A673 (cell line): ENCODE measurements around the gene UGGT2.

Source experiments
- EZH2 ChIP-seq: fragments of 200-600 bp; sonication (generic); IDR thresholded peaks from 2 replicates; pipeline ENCODE4 v1.6.1; 2017; ENCODE audit warnings: borderline replicate concordance, low read depth, mild to moderate bottlenecking, mixed read lengths, antibody characterized with exemption, low read length; ENCODE audit not compliant: poor library complexity, severe bottlenecking
- TF ChIP-seq, protein P1 (sequence below): fragments of 300-800, 200-600 bp; sonication (generic); conservative IDR thresholded peaks from 2 replicates; pipeline ENCODE4 v1.5.1; 2017; ENCODE audit warnings: low read depth, mild to moderate bottlenecking, antibody characterized with exemption, low read length, moderate library complexity, mixed read lengths

DNA sequence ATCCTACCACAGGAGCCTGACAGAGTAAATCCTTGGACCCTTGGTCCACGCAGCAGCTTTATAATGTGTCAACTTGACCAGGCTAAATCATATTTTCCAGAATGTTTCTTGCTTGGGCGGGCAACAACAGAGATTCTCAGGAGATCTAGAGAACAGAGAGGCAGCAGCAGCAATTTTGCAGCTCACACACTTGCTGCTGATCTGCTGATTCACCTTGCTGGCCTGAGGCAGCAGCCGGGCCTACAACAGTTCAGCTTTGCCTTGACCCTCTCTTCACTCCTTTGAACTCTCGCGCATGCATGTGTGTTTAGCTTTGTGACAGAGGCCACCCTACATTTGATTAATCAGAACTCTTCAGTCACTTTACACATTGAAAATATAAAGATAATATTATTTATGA is 159.3 kb downstream of the UGGT2 start:
- TF ChIP-seq, protein P1, sequence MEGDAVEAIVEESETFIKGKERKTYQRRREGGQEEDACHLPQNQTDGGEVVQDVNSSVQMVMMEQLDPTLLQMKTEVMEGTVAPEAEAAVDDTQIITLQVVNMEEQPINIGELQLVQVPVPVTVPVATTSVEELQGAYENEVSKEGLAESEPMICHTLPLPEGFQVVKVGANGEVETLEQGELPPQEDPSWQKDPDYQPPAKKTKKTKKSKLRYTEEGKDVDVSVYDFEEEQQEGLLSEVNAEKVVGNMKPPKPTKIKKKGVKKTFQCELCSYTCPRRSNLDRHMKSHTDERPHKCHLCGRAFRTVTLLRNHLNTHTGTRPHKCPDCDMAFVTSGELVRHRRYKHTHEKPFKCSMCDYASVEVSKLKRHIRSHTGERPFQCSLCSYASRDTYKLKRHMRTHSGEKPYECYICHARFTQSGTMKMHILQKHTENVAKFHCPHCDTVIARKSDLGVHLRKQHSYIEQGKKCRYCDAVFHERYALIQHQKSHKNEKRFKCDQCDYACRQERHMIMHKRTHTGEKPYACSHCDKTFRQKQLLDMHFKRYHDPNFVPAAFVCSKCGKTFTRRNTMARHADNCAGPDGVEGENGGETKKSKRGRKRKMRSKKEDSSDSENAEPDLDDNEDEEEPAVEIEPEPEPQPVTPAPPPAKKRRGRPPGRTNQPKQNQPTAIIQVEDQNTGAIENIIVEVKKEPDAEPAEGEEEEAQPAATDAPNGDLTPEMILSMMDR: no peak
- TF ChIP-seq EZH2: no peak
